Measurements from ENCODE around the gene COL27A1.

GRCh38 chr9:114224247-114224610 is 68.9 kb downstream of the COL27A1 start:
- TF ChIP-seq POLR2AphosphoS5 (IDR thresholded peaks at IDR 0.05) (no peak), CTCF (IDR thresholded peaks at IDR 0.05) (no peak), POLR2A (IDR thresholded peaks at IDR 0.05) (no peak), EP300 (IDR thresholded peaks at IDR 0.05; ENCODE audit: low read depth) (no peak)

Measured in transverse colon (tissue), 4 donors.